Retinal pigment epithelial cell (primary cell): ENCODE data around the gene PGM1.

ENCODE experiments used
- DNase-seq: peaks from one replicate; pipeline ENCODE4 v3.0.0-alpha.2; 2010; ENCODE audit warnings: low read depth
- H3K4me3 ChIP-seq: 2 replicates; pipeline ENCODE4 v1.5.1; 2011; ENCODE audit warnings: mild to moderate bottlenecking, low read length, control low read depth, moderate library complexity
- CTCF ChIP-seq: conservative IDR thresholded peaks from 2 replicates; pipeline ENCODE4 v1.5.1; 2011; ENCODE audit warnings: low read depth, low read length, control low read depth, inconsistent platforms

PGM1 gene

GRCh38 chr1:63638471-63638870 is 45.3 kb downstream of the PGM1 start:
- TF ChIP-seq CTCF: no peak
- H3K4me3 ChIP-seq: no peak overlapping the region

GRCh38 chr1:63638875-63639274 is 45.7 kb downstream of the PGM1 start:
- TF ChIP-seq CTCF: no peak
- no peak for DNase-seq
- no peak overlapping the region for H3K4me3 ChIP-seq

More at GRCh38 chr1:63638471-63638870, 45.3 kb downstream of the PGM1 start:
- no peak for DNase-seq

GRCh38 chr1:63640633-63641567 is 47.7 kb downstream of the PGM1 start:
- TF ChIP-seq CTCF: no peak
- no peak for DNase-seq
- H3K4me3 ChIP-seq: no peak overlapping the region

- no peak for DNase-seq
- no peak for TF ChIP-seq CTCF
- no peak overlapping the region for H3K4me3 ChIP-seq
Measured at GRCh38 chr1:63641615-63642014, 48.4 kb downstream of the PGM1 start.

GRCh38 chr1:63642901-63643300 is 49.7 kb downstream of the PGM1 start:
- no peak for DNase-seq
- no peak overlapping the region for H3K4me3 ChIP-seq
- TF ChIP-seq CTCF: no peak

GRCh38 chr1:63643517-63643916 is 50.3 kb downstream of the PGM1 start:
- no peak for TF ChIP-seq CTCF
- H3K4me3 ChIP-seq: no peak overlapping the region
- no peak for DNase-seq

- DNase-seq: peak; percentile 39
- no peak for TF ChIP-seq CTCF
Measured at GRCh38 chr1:63643926-63644325, 50.7 kb downstream of the PGM1 start.

More at GRCh38 chr1:63643926-63644325, 50.7 kb downstream of the PGM1 start:
- H3K4me3 ChIP-seq: no peak overlapping the region
